Activated CD8-positive, alpha-beta memory T cell treated with anti-CD3 and anti-CD28 coated beads, Interleukin-2, amount 10 ng/mL, durations not matched to agents 7 days and 5 days (primary cell): ENCODE measurements around the gene GALT. TPM values are rescaled to one million over a fixed set of nuclear protein-coding genes. Genes with fewer than 3 reads are reported as not detected.

Experiments used
- ATAC-seq: fragments of 150-1000 bp; cut with Tn5 transposase; one replicate; pipeline ENCODE4 v1.10.0; 2021; ENCODE audit warnings: moderate library complexity
- CTCF ChIA-PET: fragments of 350-600 bp; sonication (Branson Sonifier 250); formaldehyde crosslinking; loops from one replicate; lab custom pipeline; 2021; ENCODE audit warnings: antibody characterized with exemption; lab: Charles Lee
- DNase-seq: peaks from one replicate; pipeline ENCODE4 v3.0.0-alpha.2; 2020
- H3K27ac Mint-ChIP-seq: one replicate; pipeline ENCODE4 v1.8.0; 2021; ENCODE audit warnings: mild to moderate bottlenecking, mixed read lengths
- H3K27me3 Mint-ChIP-seq: one replicate; pipeline ENCODE4 v1.8.0; 2021; ENCODE audit warnings: mixed read lengths
- H3K36me3 Mint-ChIP-seq: one replicate; pipeline ENCODE4 v1.8.0; 2021; ENCODE audit warnings: mild to moderate bottlenecking, mixed read lengths
- H3K4me1 Mint-ChIP-seq: one replicate; pipeline ENCODE4 v1.8.0; 2021; ENCODE audit warnings: mixed read lengths
- H3K4me3 Mint-ChIP-seq: one replicate; pipeline ENCODE4 v1.8.0; 2021; ENCODE audit warnings: mild to moderate bottlenecking, moderate library complexity, mixed read lengths
- H3K9me3 Mint-ChIP-seq: one replicate; pipeline ENCODE4 v1.8.0; 2022; ENCODE audit warnings: low read depth, mixed read lengths
- total RNA-seq, 2 experiments: library from RNA; stranded (reverse); gene quantifications; one replicate each; pipeline ENCODE4 v1.2.3, GENCODE V29; 2021

GALT gene
- total RNA-seq, result 10 to 100 TPM; 61.0 to 71.3 TPM

DNA sequence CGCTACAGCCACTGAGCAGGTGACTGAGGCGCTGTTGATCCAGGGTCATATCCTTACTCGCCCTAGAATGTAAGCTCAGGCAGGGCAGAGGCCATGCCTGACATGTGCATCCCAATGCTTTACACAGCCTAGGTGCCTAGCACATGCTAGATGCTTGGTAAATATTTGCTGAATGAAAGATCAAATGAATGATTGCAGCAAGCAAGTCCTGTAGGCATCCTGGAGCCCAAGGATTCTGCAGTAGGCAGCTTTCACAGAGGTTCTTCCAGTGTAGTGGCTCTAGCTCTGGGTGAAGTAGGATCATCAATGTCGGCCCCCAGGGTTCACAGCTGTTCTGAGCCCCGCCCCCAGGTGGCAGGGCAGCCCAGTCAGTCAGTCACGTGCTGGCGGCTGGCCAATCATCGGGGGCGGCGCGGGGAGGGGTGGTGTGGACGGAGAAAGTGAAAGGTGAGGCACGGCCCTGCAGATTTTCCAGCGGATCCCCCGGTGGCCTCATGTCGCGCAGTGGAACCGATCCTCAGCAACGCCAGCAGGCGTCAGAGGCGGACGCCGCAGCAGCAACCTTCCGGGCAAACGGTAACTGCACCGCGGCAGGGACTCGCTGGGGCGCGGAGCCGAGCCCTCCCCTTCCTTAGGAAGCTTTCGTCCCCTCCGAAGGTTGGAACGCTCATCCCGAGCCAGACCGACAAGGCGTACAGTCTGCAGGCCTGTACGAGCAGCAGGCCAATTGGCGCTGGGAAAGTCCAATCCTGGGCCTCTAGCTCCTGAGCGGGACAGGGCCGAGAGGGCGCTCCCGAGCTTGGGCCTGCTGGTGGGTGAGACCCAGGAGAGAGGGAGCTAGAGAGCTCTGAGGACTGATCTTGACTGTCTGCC lies at the start of gene GALT:
TSS of gene GALT (plus strand) at position 465 of the 873 bp plus-strand sequence. CDS start at position 495, 30 bp downstream.
- peaks cover 17% of the 10 kb centered on the region for H3K36me3 Mint-ChIP-seq
- H3K4me1 Mint-ChIP-seq, result peaks cover 24% of the 10 kb centered on the region
- peak within 1 kb of the TSS; percentile 92 for H3K4me3 Mint-ChIP-seq
- ATAC-seq (peak; percentile 88), DNase-seq (peak; percentile 98)
- peak within 1 kb of the TSS; percentile 87 for H3K27ac Mint-ChIP-seq
- CTCF ChIA-PET, result interaction anchor here (0.9 to 10.7 kb wide), 14 partner anchors 11 to 339 kb away, joined by 3 to 124 read pairs (median 5); partner anchors contain the start of genes CCL27, DCTN3, RPP25L and SIGMAR1
- no peaks in the 10 kb centered on the region for H3K27me3 Mint-ChIP-seq
- no peaks in the 10 kb centered on the region for H3K9me3 Mint-ChIP-seq

GRCh38 chr9:34599546-34599945 lies 46.9 kb upstream of the GALT start:
- Mint-ChIP-seq H3K4me1 (no peaks in the 10 kb centered on the region), H3K27me3 (peaks cover 24% of the 10 kb centered on the region), H3K9me3 (no peaks in the 10 kb centered on the region), H3K36me3 (no peaks in the 10 kb centered on the region), H3K4me3 (no peak overlapping the region), H3K27ac (no peak overlapping the region)
- CTCF ChIA-PET, result interaction anchor here (0.9 to 1.7 kb wide), 2 partner anchors 35 to 218 kb away, joined by 3 to 9 read pairs; no protein-coding TSS in a partner anchor
- DNase-seq, result no peak
- ATAC-seq, result no peak

DNA sequence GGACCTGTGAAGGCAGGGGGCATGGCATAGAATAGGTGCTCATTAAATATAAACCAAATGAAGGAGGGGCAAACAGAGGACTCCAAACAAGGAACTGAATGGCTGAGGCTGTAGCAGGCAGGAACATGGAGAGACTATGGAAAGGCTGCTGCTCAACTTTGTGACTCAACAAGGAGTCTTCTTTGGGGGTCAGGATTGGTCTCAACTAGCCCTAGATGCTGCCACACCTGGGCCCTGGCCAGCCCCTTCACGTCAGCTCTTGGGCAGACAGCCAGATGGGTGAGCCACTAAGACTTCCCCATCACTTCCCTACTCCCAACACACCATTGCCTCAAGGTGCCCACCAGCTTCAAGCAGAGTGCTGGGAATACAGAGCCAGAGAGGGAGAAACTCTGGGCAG lies 45.6 kb upstream of the GALT start:
- H3K27ac Mint-ChIP-seq, result no peak overlapping the region
- ATAC-seq, result no peak
- CTCF ChIA-PET, result interaction anchor here (0.9 to 1.7 kb wide), 5 partner anchors 10 to 48 kb away, joined by 3 to 9 read pairs (median 3); partner anchors contain the start of gene RPP25L
- H3K9me3 Mint-ChIP-seq, result no peaks in the 10 kb centered on the region
- H3K36me3 Mint-ChIP-seq, result no peaks in the 10 kb centered on the region
- no peaks in the 10 kb centered on the region for H3K4me1 Mint-ChIP-seq
- DNase-seq, result no peak
- peaks cover 24% of the 10 kb centered on the region for H3K27me3 Mint-ChIP-seq
- no peak overlapping the region for H3K4me3 Mint-ChIP-seq

GRCh38 chr9:34601937-34602573 lies 44.4 kb upstream of the GALT start:
- ATAC-seq, result no peak
- CTCF ChIA-PET, result interaction anchor here (1.2 to 6.3 kb wide), 5 partner anchors 10 to 198 kb away, joined by 4 to 55 read pairs (median 17); partner anchors contain the start of genes ARID3C, RPP25L and SIGMAR1
- Mint-ChIP-seq H3K9me3 (no peaks in the 10 kb centered on the region), H3K27ac (no peak overlapping the region), H3K4me1 (no peaks in the 10 kb centered on the region), H3K27me3 (peaks cover 15% of the 10 kb centered on the region), H3K36me3 (no peaks in the 10 kb centered on the region), H3K4me3 (no peak overlapping the region)
- DNase-seq, result no peak

DNA sequence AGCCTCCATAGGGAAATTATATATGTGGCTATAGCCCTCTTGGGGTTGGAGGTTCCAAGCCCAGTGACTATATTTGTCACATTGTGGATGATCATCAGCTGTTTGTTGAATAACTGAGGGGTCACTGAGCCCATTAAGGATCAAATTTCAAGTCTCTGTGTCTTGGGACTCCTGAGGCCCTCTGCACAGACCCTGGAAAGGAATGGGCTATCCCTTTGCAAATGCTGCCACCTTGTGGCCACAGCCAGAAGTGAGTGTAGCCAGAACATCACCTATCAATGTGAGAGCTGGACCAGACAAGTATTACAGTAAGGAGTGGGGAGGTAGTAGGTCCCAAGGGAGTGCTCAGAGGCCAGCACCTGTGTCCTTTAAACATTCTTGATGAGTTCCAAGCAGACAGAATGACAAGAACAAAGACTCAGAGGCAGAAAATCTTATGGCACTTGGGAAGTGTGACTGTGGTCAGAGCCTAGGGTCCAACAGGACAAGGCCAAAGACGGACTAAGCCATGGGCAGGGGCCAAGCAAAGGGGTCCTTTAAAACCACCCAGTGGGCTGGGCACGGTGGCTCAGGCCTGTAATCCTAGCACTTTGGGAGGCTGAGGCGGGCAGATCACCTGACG lies 42.8 kb upstream of the GALT start:
- CTCF ChIA-PET, result interaction anchor here (0.6 to 6.3 kb wide), 33 partner anchors 8 to 389 kb away, joined by 3 to 55 read pairs (median 4); partner anchors contain the start of genes ARID3C, DCTN3, GALT and RPP25L
- H3K4me1 Mint-ChIP-seq, result no peaks in the 10 kb centered on the region
- H3K27ac Mint-ChIP-seq, result no peak overlapping the region
- peaks cover 12% of the 10 kb centered on the region for H3K27me3 Mint-ChIP-seq
- no peak overlapping the region for H3K4me3 Mint-ChIP-seq
- no peaks in the 10 kb centered on the region for H3K36me3 Mint-ChIP-seq
- ATAC-seq (peak; percentile 92), DNase-seq (peak; percentile 86)
- H3K9me3 Mint-ChIP-seq, result no peaks in the 10 kb centered on the region

DNA sequence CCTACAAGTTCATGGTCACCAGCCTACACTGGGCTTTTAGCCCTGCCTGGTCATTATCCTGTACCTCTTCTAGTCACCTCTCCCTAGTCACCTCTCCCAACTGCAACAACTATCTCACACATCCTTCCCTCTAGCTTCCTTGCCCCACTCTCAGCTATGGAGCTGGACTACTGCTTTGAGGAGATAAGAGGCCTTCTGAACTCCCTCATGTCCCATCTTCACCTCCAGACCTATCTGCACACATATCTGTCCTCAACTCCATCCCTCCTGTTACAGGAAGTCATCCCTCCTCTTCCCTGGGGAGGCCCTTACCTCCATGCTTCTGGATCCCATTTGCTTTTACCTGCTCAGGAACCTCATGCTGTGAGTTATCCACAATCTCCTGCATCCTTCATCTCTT lies 40.3 kb upstream of the GALT start:
- Mint-ChIP-seq H3K4me3 (no peak overlapping the region), H3K9me3 (no peaks in the 10 kb centered on the region), H3K27me3 (peaks cover 12% of the 10 kb centered on the region), H3K36me3 (no peaks in the 10 kb centered on the region), H3K27ac (no peak overlapping the region), H3K4me1 (peaks cover 9% of the 10 kb centered on the region)
- CTCF ChIA-PET, result interaction anchor here (1.3 to 6.3 kb wide), 5 partner anchors 11 to 202 kb away, joined by 3 to 55 read pairs (median 5); partner anchors contain the start of gene SIGMAR1
- ATAC-seq (no peak), DNase-seq (no peak)

- Mint-ChIP-seq H3K9me3 (no peaks in the 10 kb centered on the region), H3K4me3 (no peak overlapping the region), H3K4me1 (peaks cover 12% of the 10 kb centered on the region), H3K27ac (no peak overlapping the region), H3K36me3 (no peaks in the 10 kb centered on the region), H3K27me3 (peaks cover 8% of the 10 kb centered on the region)
- no peak for ATAC-seq
- CTCF ChIA-PET, result interaction anchor here (1.3 to 6.3 kb wide), 3 partner anchors 12 to 29 kb away, joined by 3 to 55 read pairs (median 4); partner anchors contain the start of gene SIGMAR1
- no peak for DNase-seq
Measured at GRCh38 chr9:34606905-34607304, 39.6 kb upstream of the GALT start.

DNA sequence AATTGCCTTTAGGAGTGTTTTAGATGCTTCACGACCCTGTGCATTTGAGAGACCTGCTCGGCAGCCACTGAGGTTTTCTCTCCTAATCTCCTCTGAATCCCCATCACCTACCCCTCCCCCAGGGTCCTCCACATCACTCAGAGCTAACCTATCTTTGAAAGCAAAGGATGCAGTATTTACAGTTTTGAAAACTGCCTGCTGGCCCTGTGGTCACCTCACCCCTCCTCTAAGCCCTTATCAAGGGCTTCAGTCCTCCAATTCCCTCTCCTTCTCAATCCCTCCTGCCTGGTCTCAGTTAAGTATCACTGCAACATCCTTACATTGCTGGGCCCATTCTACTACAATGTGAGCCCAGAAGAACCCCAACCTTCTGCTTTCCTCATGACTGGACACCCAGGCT lies 39.1 kb upstream of the GALT start:
- DNase-seq (no peak), ATAC-seq (no peak)
- peaks cover 14% of the 10 kb centered on the region for H3K4me1 Mint-ChIP-seq
- no peak overlapping the region for H3K27ac Mint-ChIP-seq
- CTCF ChIA-PET, result interaction anchor here (1.3 to 6.3 kb wide), 3 partner anchors 12 to 29 kb away, joined by 3 to 55 read pairs (median 4); partner anchors contain the start of gene SIGMAR1
- H3K27me3 Mint-ChIP-seq, result peaks cover 8% of the 10 kb centered on the region
- H3K4me3 Mint-ChIP-seq, result no peak overlapping the region
- no peaks in the 10 kb centered on the region for H3K9me3 Mint-ChIP-seq
- no peaks in the 10 kb centered on the region for H3K36me3 Mint-ChIP-seq

GRCh38 chr9:34610434-34611206 lies 35.9 kb upstream of the GALT start:
- H3K27ac Mint-ChIP-seq, result no peak overlapping the region
- DNase-seq, result no peak
- H3K4me1 Mint-ChIP-seq, result peaks cover 23% of the 10 kb centered on the region
- ATAC-seq, result no peak
- CTCF ChIA-PET, result interaction anchor here (1.0 to 16.1 kb wide), 7 partner anchors 8 to 232 kb away, joined by 3 to 293 read pairs (median 5); partner anchors contain the start of genes ARID3C, DCTN3 and SIGMAR1
- peaks cover 10% of the 10 kb centered on the region for H3K36me3 Mint-ChIP-seq
- H3K4me3 Mint-ChIP-seq, result peak overlapping the region; percentile 82
- no peaks in the 10 kb centered on the region for H3K27me3 Mint-ChIP-seq
- no peaks in the 10 kb centered on the region for H3K9me3 Mint-ChIP-seq

DNA sequence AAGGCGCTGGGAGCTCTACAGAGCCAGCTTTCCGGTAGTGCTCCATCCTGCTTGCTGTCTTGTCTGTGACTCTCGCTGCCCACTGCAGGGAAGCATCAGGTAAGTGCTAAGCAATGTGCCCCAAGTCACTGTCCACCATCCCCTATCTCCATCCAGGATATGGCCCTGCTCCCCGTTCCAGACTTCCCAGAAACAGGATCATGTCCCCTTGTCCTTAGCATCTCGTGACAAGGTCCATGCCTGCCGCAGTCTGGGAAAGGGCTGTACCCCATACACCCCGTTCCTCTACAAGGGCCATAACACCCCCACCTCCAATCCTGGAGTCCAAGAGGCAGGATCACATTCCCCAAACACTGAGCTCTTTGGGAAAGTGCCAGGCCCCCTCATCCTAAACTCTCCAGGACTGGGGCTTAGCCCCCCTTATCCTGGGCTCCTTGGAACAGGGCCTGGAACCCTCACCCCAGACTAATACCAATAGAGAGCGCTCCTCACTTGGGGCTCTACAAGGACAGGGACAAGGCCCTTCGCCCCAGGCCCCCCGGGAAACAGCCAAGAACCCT lies 35.1 kb upstream of the GALT start:
- CTCF ChIA-PET, result interaction anchor here (1.0 to 16.1 kb wide), 10 partner anchors 9 to 232 kb away, joined by 3 to 293 read pairs (median 5); partner anchors contain the start of genes ARID3C, DCTN3, GALT and SIGMAR1
- Mint-ChIP-seq H3K9me3 (no peaks in the 10 kb centered on the region), H3K4me3 (peak overlapping the region; percentile 82), H3K27me3 (no peaks in the 10 kb centered on the region), H3K36me3 (peaks cover 10% of the 10 kb centered on the region), H3K27ac (peak overlapping the region; percentile 88), H3K4me1 (peaks cover 23% of the 10 kb centered on the region)
- ATAC-seq, result no peak
- no peak for DNase-seq

DNA sequence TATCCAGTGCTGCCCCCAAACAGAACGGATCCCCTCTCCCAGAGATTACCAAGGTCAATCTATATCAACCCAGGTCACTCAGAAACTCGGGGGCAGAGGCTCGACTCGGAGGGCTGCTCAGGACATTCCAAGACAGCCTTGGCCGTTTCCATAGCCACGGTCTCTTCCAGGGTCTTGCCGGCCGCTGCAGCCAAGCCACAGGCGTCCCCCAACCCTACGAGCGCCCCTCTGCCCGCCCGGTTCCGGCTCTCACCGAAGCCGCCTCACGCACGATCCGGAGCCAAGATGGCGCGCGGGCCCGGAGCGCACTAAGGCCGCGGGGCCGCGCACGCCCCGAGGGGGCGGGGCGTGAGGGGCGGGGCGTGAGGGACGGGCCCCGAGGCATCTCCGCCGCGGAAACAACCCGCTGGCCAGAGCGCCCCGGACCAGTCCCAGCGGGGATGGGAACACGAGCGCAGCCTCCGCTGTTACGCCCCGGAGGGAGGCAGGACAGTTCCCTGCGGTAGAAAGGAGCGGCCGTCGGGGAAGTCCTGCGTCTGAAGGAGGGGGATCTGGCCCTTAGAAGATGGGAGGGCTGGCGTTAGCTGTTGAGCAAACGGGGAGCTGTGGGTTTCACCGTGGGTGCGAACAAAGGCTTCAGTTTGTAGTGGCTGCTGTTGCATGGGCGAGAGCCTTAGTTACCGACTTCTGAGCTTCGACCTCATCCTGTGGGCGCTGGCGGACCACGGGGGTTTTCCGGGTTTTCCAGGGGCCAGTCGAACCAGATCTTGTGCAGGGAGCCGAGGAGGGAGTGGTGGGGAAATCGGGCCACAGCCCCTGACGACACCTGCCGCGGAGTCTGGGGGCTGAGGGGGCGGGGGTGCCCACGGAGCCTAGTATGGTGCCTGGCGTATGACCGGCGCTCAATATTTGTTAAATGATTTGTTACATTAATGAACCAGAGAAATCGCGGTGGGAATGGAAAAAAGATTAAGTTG lies 34.4 kb upstream of the GALT start, which contains the start of gene RPP25L:
TSS of gene RPP25L (minus strand) at position 287 of the 977 bp plus-strand sequence. CDS start 801 bp downstream, outside the sequence.
- ATAC-seq, result peak; percentile 96
- CTCF ChIA-PET, result interaction anchor here (0.6 to 16.1 kb wide), 15 partner anchors 8 to 234 kb away, joined by 3 to 293 read pairs (median 5); partner anchors contain the start of genes ARID3C, DCTN3, GALT and SIGMAR1

More for the DNA sequence above, 34.4 kb upstream of the GALT start, which contains the start of gene RPP25L:
- DNase-seq, result peak; percentile 87
- peaks cover 11% of the 10 kb centered on the region for H3K36me3 Mint-ChIP-seq
- peaks cover 23% of the 10 kb centered on the region for H3K4me1 Mint-ChIP-seq
- peak within 1 kb of the TSS; percentile 88 for H3K27ac Mint-ChIP-seq
- H3K27me3 Mint-ChIP-seq, result no peaks in the 10 kb centered on the region
- peak within 1 kb of the TSS; percentile 82 for H3K4me3 Mint-ChIP-seq
- H3K9me3 Mint-ChIP-seq, result no peaks in the 10 kb centered on the region
